ENCODE measurements around the gene DGKB. TPM values are rescaled to one million over a fixed set of nuclear protein-coding genes. Genes with fewer than 3 reads are reported as not detected.

The DGKB gene
- total and polyA plus RNA-seq, 12 donors, result 0.07 to 5.8 (median 1.5) TPM; not detected in 3

DNA sequence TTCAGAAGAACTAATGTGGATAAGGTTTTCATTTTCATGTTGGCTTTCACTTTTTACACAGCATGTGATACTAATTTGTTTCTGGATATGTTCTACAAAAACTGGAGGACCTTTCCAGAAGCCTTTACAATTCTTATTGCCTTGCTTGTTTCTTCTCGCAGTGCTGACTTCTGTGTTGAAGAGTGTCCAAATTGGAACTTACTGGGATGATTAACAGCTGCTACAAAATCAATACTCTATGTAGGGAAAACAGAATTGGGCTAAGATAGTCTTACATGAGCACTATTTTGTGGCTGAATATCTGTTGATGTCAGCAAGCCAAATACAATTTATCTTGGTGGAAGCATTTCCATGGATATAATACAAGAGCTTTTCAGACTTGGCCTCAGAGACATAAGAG is 351.2 kb downstream of the DGKB start:
- intact Hi-C loops (cut with DNase I), result no loop called here
- TF ChIP-seq POLR2A (IDR thresholded peaks at IDR 0.05), result no peak
- no peak for TF ChIP-seq CTCF (IDR thresholded peaks at IDR 0.05)
- WGBS, 4 donors, result 63 to 73% (median 70%) methylated on average over 1 of the region's 1 CpG
- no peaks in the 10 kb centered on the region for H3K27me3 ChIP-seq
- DNase-seq, result no peak
- no peaks in the 10 kb centered on the region for H3K9me3 ChIP-seq (replicated peaks in 1 of 3)
- H3K36me3 ChIP-seq (replicated peaks in 1 of 2), result no peaks in the 10 kb centered on the region
- no peak overlapping the region for H3K4me3 ChIP-seq
- H3K4me1 ChIP-seq (replicated peaks in 1 of 2), result no peaks in the 10 kb centered on the region
- H3K27ac ChIP-seq, result no peak overlapping the region

GRCh38 chr7:14542624-14543023 is 359.9 kb downstream of the DGKB start:
- DNase-seq, result no peak
- TF ChIP-seq POLR2A (IDR thresholded peaks at IDR 0.05), result no peak
- TF ChIP-seq CTCF (IDR thresholded peaks at IDR 0.05), result no peak
- Histone ChIP-seq H3K36me3 (replicated peaks in 1 of 2) (no peaks in the 10 kb centered on the region), H3K4me3 (no peak overlapping the region), H3K4me1 (replicated peaks in 1 of 2) (no peaks in the 10 kb centered on the region), H3K27me3 (no peaks in the 10 kb centered on the region), H3K27ac (no peak overlapping the region), H3K9me3 (replicated peaks in 1 of 3) (no peaks in the 10 kb centered on the region)
- intact Hi-C loops (cut with DNase I), result no loop called here
- WGBS, 4 donors, result 66 to 77% (median 71%) methylated on average over 5 of the region's 5 CpGs

DNA sequence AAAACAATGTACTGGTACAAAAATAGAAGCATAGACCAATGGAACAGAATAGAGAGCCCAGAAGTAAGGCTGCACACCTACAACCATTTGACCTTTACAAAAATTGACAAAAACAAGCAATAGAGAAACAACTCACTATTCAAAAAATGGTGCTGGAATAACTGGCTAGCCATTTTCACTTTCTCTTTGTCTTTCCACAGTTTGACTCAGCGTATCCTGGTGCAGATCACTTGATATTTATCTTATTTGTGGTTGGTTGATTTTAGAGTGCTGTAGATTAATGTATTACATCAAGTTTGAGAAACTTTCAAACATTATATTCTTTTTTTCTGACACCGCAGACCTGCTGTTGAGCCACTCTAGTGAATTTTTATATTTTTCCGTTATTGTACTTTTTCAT is 381.4 kb downstream of the DGKB start:
- WGBS, 4 donors, result 87 to 95% (median 93%) methylated on average over 3 of the region's 3 CpGs
- H3K27me3 ChIP-seq, result no peaks in the 10 kb centered on the region
- H3K9me3 ChIP-seq (replicated peaks in 1 of 3), result no peaks in the 10 kb centered on the region
- H3K36me3 ChIP-seq (replicated peaks in 1 of 2), result no peaks in the 10 kb centered on the region
- H3K4me1 ChIP-seq (replicated peaks in 1 of 2), result no peaks in the 10 kb centered on the region
- H3K4me3 ChIP-seq, result no peak overlapping the region
- DNase-seq, result no peak
- intact Hi-C loops (cut with DNase I), result no loop called here
- no peak overlapping the region for H3K27ac ChIP-seq
- no peak for TF ChIP-seq CTCF (IDR thresholded peaks at IDR 0.05)
- no peak for TF ChIP-seq POLR2A (IDR thresholded peaks at IDR 0.05)

DNA sequence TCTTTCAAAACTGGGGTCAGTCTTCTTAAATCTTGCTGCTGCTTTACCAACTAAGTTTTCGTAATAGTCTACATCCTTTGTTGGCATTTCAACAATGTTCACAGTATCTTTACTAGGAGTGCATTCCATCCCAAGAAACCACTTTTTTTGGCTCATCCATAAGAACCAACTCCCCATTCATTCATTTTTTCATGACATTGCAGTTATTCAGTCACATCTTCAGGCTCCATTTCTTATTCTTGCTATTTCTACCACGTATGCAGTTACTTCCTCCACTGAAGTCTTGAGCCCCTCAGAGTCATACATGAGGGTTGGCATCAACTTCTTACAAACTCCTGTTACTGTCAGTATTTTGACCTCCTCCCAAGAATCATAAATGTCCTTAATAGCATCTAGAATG is 392.3 kb downstream of the DGKB start:
- no peak overlapping the region for H3K4me3 ChIP-seq
- TF ChIP-seq POLR2A (IDR thresholded peaks at IDR 0.05) (no peak), CTCF (IDR thresholded peaks at IDR 0.05) (no peak)
- H3K36me3 ChIP-seq (replicated peaks in 1 of 2), result no peaks in the 10 kb centered on the region
- no peak overlapping the region for H3K27ac ChIP-seq
- intact Hi-C loops (cut with DNase I), result no loop called here
- 82 to 88% (median 86%) methylated on average over 2 of the region's 2 CpGs for WGBS, 4 donors
- H3K4me1 ChIP-seq (replicated peaks in 1 of 2), result peaks cover 0 to 5% of the 10 kb centered on the region in 2 donors
- H3K9me3 ChIP-seq (replicated peaks in 1 of 3), result no peaks in the 10 kb centered on the region
- no peaks in the 10 kb centered on the region for H3K27me3 ChIP-seq
- DNase-seq, result no peak

Data from adrenal gland (tissue), 12 donors.